ENCODE results near the gene FOXA1.

GRCh38 chr14:37550511-37550910 is 44.5 kb downstream of the FOXA1 start:
- TF ChIP-seq EZH2 (IDR thresholded peaks at IDR 0.05; ENCODE audit: low read length, missing control alignments) (no peak), CTCF (conservative IDR thresholded peaks at IDR 0.05 in 1 of 2, IDR thresholded peaks at IDR 0.05 in 1 of 2; ENCODE audit: low read depth in 1 of 2, low read length in 2 of 2) (no peak)
